B cell (primary cell): ENCODE results near the gene MARF1. TPM values are rescaled to one million over a fixed set of nuclear protein-coding genes. Genes with fewer than 3 reads are reported as not detected.

Experiments
- ATAC-seq: fragments of 200-7000 bp; cut with Tn5 transposase; one replicate; pipeline ENCODE4 v1.10.0; 2021; ENCODE audit warnings: low read depth, mild to moderate bottlenecking, moderate number of reproducible peaks, moderate library complexity
- CTCF ChIA-PET: fragments of 350-600 bp; sonication (Branson Sonifier 250); formaldehyde crosslinking; loops from one replicate; lab custom pipeline; 2021; ENCODE audit warnings: antibody characterized with exemption, inconsistent platforms; lab: Charles Lee
- POLR2A ChIA-PET: fragments of 350-600 bp; sonication (Branson Sonifier 250); formaldehyde crosslinking; loops from one replicate; lab custom pipeline; 2021; ENCODE audit warnings: antibody characterized with exemption; lab: Charles Lee
- DNase-seq: peaks from one replicate; pipeline ENCODE4 v3.0.0; 2013
- H2AFZ ChIP-seq: 2 replicates; pipeline ENCODE4 v1.6.1; 2012; ENCODE audit warnings: mild to moderate bottlenecking, low read depth, low read length; ENCODE audit not compliant: insufficient read depth, poor library complexity, severe bottlenecking
- H3K27ac ChIP-seq, 2 donors: 1 replicate in 1 of 2; 2 replicates in 1 of 2; pipeline ENCODE4 v1.5.1; 2012 to 2013; ENCODE audit warnings: low read length in 2 of 2, mild to moderate bottlenecking in 2 of 2, moderate library complexity in 1 of 2
- H3K27me3 ChIP-seq, 4 experiments: fragments of 200-600 bp in 1 of 4; sonication (generic) in 1 of 4; replicated peaks in 1 of 4; 1 replicate in 2 of 4; 2 replicates in 2 of 4; pipeline versions ENCODE4 v1.6.1 to v1.7.0; 2013 to 2016; ENCODE audit warnings: low read length in 3 of 4, mild to moderate bottlenecking in 2 of 4, mixed read lengths in 1 of 4, moderate library complexity in 1 of 4; ENCODE audit not compliant: insufficient read depth in 4 of 4, control insufficient read depth in 3 of 4; ENCODE audit errors: control extremely low read depth in 1 of 4
- H3K36me3 ChIP-seq, 2 experiments: replicated peaks in 1 of 2; 1 replicate in 1 of 2; 2 replicates in 1 of 2; pipeline versions ENCODE4 v1.6.1 to v1.7.1; 2013; ENCODE audit warnings: low read length in 1 of 2; ENCODE audit not compliant: insufficient read depth in 2 of 2, control insufficient read depth in 1 of 2; ENCODE audit errors: control extremely low read depth in 1 of 2, extremely low read depth in 1 of 2
- H3K4me1 ChIP-seq, 2 donors: fragments of 200-600 bp in 1 of 2; sonication (generic) in 1 of 2; 1 replicate in 1 of 2; 2 replicates in 1 of 2; pipeline versions ENCODE4 v1.5.1 to v1.6.1; 2013 to 2017; ENCODE audit warnings: low read length in 2 of 2; ENCODE audit not compliant: control insufficient read depth in 2 of 2, insufficient read depth in 2 of 2
- H3K4me2 ChIP-seq: replicated peaks from 2 replicates; pipeline ENCODE3; 2012; ENCODE audit warnings: mild to moderate bottlenecking, low read depth, low read length; ENCODE audit not compliant: poor library complexity, severe bottlenecking
- H3K4me3 ChIP-seq, 5 experiments: fragments of 200-600 bp in 1 of 5; sonication (generic) in 1 of 5; 1 replicate in 3 of 5; 2 replicates in 2 of 5; pipeline versions ENCODE4 v1.5.1 to v1.7.0; 2011 to 2016; ENCODE audit warnings: low read length in 4 of 5, mild to moderate bottlenecking in 4 of 5, low read depth in 2 of 5, control low read depth in 1 of 5, moderate library complexity in 1 of 5; ENCODE audit not compliant: insufficient read depth in 1 of 5; ENCODE audit errors: control extremely low read depth in 1 of 5, extremely low read depth in 1 of 5
- H3K79me2 ChIP-seq: fragments of 200-600 bp; sonication (generic); one replicate; pipeline ENCODE4 v1.6.0; 2016; ENCODE audit warnings: low read length; ENCODE audit not compliant: control insufficient read depth, insufficient read depth
- H3K9ac ChIP-seq: fragments of 200-600 bp; sonication (generic); 2 replicates; pipeline ENCODE4 v1.6.1; 2017; ENCODE audit warnings: mild to moderate bottlenecking, low read length, moderate library complexity
- H3K9me3 ChIP-seq, 3 donors: one replicate each; pipeline versions ENCODE4 v1.6.1 to v1.7.1; 2013; ENCODE audit warnings: low read length in 2 of 3; ENCODE audit not compliant: control insufficient read depth in 2 of 3, insufficient read depth in 1 of 3; ENCODE audit errors: control extremely low read depth in 1 of 3
- H4K20me1 ChIP-seq: 2 replicates; pipeline ENCODE4 v1.6.0; 2012; ENCODE audit warnings: mild to moderate bottlenecking, low read length; ENCODE audit not compliant: insufficient read depth, control insufficient read depth, poor library complexity, severe bottlenecking
- H3K27ac Mint-ChIP-seq: one replicate; pipeline ENCODE4 v1.8.0; 2021; ENCODE audit warnings: mixed read lengths
- H3K27me3 Mint-ChIP-seq: one replicate; pipeline ENCODE4 v1.8.0; 2021; ENCODE audit warnings: mixed read lengths
- H3K4me1 Mint-ChIP-seq: one replicate; pipeline ENCODE4 v1.8.0; 2021; ENCODE audit warnings: mixed read lengths
- H3K4me3 Mint-ChIP-seq: one replicate; pipeline ENCODE4 v1.8.0; 2021; ENCODE audit warnings: mixed read lengths
- H3K9me3 Mint-ChIP-seq: one replicate; pipeline ENCODE4 v1.8.0; 2022; ENCODE audit warnings: mixed read lengths; ENCODE audit not compliant: insufficient read depth
- EZH2 ChIP-seq: IDR thresholded peaks from 2 replicates; pipeline ENCODE4 v1.6.1; 2012; ENCODE audit warnings: borderline replicate concordance, low read depth, mild to moderate bottlenecking, moderate library complexity, low read length; ENCODE audit not compliant: insufficient read depth, poor library complexity, severe bottlenecking
- WGBS: methylation state at CpG from one replicate; pipeline ENCODE4 v1.1.5; 2013; ENCODE audit warnings: missing lambda C conversion rate; ENCODE audit not compliant: insufficient coverage; 5-methylcytosine and 5-hydroxymethylcytosine counted together
- intact Hi-C: fragments of 100-400 bp; cut with micrococcal nuclease; formaldehyde crosslinking; loops from one replicate; pipeline ENCODE4 v1.10.0; 2022
- polyA plus RNA-seq: library from polyadenylated mRNA; depleted of rRNA; stranded (reverse); fragments of >200 nt; gene quantifications from 2 replicates; pipeline ENCODE4 v1.2.3, GENCODE V29; 2012
- total RNA-seq, 2 donors: library from RNA; stranded (reverse); fragments of 120-200 nt in 1 of 2; gene quantifications; 1 replicate in 1 of 2; 2 replicates in 1 of 2; pipeline versions ENCODE4 v1.2.3 to v1.2.4, GENCODE V29; 2013 to 2022
- TF ChIP-seq, protein P1 (sequence below): fragments of 200-600 bp; IDR thresholded peaks from one replicate; pipeline ENCODE4 v1.8.0; 2022; ENCODE audit warnings: antibody characterized with exemption, mild to moderate bottlenecking

MARF1 gene
- total and polyA plus RNA-seq, 2 donors (not counting 1 experiment from before 2014, with no cell fraction given), result 68.0 to 366 TPM

GRCh38 chr16:15599303-15600070 lies 43.5 kb downstream of the MARF1 start:
- peaks cover 0 to 11% of the 10 kb centered on the region in 2 donors for H3K4me1 ChIP-seq
- H3K27ac Mint-ChIP-seq, result peak overlapping the region; percentile 11
- peaks cover 13% of the 10 kb centered on the region for H3K4me1 Mint-ChIP-seq
- peaks cover 37% of the 10 kb centered on the region for H4K20me1 ChIP-seq
- H2AFZ ChIP-seq, result no peak overlapping the region
- no peaks in the 10 kb centered on the region for H3K9me3 ChIP-seq
- no peak overlapping the region for H3K9ac ChIP-seq
- H3K27me3 Mint-ChIP-seq, result no peaks in the 10 kb centered on the region
- 98% methylated on average over 19 of the region's 21 CpGs for WGBS
- POLR2A ChIA-PET, result no interaction called here
- no peak overlapping the region for H3K27ac ChIP-seq
- H3K4me3 Mint-ChIP-seq, result no peak overlapping the region
- no peaks in the 10 kb centered on the region for H3K9me3 Mint-ChIP-seq
- CTCF ChIA-PET, result interaction anchor here (0.7 to 1.4 kb wide), 2 partner anchors 9 to 24 kb away, joined by 3 read pairs; no protein-coding TSS in a partner anchor
- peaks cover 7 to 99% of the 10 kb centered on the region in 2 experiments for H3K36me3 ChIP-seq
- H3K79me2 ChIP-seq, result peaks cover 4% of the 10 kb centered on the region
- no peak overlapping the region for H3K4me2 ChIP-seq
- intact Hi-C loops, result no loop called here
- H3K4me3 ChIP-seq, result no peak overlapping the region
- no peaks in the 10 kb centered on the region for H3K27me3 ChIP-seq
- ATAC-seq, result no peak
- TF ChIP-seq EZH2, result no peak
- TF ChIP-seq, protein P1, sequence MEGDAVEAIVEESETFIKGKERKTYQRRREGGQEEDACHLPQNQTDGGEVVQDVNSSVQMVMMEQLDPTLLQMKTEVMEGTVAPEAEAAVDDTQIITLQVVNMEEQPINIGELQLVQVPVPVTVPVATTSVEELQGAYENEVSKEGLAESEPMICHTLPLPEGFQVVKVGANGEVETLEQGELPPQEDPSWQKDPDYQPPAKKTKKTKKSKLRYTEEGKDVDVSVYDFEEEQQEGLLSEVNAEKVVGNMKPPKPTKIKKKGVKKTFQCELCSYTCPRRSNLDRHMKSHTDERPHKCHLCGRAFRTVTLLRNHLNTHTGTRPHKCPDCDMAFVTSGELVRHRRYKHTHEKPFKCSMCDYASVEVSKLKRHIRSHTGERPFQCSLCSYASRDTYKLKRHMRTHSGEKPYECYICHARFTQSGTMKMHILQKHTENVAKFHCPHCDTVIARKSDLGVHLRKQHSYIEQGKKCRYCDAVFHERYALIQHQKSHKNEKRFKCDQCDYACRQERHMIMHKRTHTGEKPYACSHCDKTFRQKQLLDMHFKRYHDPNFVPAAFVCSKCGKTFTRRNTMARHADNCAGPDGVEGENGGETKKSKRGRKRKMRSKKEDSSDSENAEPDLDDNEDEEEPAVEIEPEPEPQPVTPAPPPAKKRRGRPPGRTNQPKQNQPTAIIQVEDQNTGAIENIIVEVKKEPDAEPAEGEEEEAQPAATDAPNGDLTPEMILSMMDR, result no peak
- DNase-seq, result no peak

DNA sequence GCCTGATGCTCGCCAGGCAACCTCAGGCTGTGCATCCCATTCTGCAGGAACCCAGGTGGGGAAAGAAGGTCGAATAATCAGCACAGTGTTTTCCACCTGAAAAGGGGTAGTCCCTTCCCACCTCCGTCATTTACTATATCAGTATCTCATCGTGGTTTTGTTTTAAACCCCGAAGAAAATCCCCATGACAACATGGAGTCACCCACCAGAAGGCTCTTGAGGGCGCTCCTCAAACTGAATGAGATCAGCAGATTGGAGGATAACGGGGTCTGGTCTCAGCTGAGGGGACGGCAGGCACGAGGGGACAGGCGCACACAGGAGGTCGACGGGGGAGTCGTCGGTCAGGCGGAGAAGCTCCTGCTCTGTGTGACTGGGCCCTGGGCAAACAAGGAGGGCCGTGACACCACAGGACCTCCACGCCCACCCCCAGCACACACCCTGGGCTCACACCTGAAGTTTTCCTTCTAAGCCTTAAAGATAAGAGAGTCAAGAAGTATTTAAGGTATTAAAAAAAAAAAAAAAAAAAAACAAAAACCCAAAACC lies 44.2 kb downstream of the MARF1 start:
- Histone ChIP-seq H4K20me1 (peaks cover 30% of the 10 kb centered on the region), H3K4me2 (no peak overlapping the region), H3K4me1 (peaks cover 0 to 11% of the 10 kb centered on the region in 2 donors), H3K36me3 (peaks cover 4 to 99% of the 10 kb centered on the region in 2 experiments), H3K9ac (no peak overlapping the region), H2AFZ (no peak overlapping the region), H3K79me2 (peaks cover 4% of the 10 kb centered on the region), H3K27ac (no peak overlapping the region), H3K27me3 (no peaks in the 10 kb centered on the region), H3K4me3 (no peak overlapping the region), H3K9me3 (no peaks in the 10 kb centered on the region)
- intact Hi-C loops, result no loop called here
- POLR2A ChIA-PET, result interaction anchor here (0.6 kb wide), 1 partner anchor 37 kb away, joined by 5 read pairs; no protein-coding TSS in a partner anchor
- Mint-ChIP-seq H3K4me1 (peaks cover 20% of the 10 kb centered on the region), H3K27me3 (no peaks in the 10 kb centered on the region), H3K4me3 (no peak overlapping the region), H3K27ac (peak overlapping the region; percentile 55), H3K9me3 (no peaks in the 10 kb centered on the region)
- TF ChIP-seq, protein P1, result no peak
- TF ChIP-seq EZH2, result no peak
- DNase-seq (no peak), ATAC-seq (no peak)
- WGBS, result 88% methylated on average over 12 of the region's 17 CpGs
- CTCF ChIA-PET, result no interaction called here
